ENCODE results near the gene RNASE13. TPM values are rescaled to one million over a fixed set of nuclear protein-coding genes. Genes with fewer than 3 reads are reported as not detected.

Gene RNASE13
- polyA plus RNA-seq, 1 of the 3 experiments (the other 2 are of a cell fraction), result not detected

DNA sequence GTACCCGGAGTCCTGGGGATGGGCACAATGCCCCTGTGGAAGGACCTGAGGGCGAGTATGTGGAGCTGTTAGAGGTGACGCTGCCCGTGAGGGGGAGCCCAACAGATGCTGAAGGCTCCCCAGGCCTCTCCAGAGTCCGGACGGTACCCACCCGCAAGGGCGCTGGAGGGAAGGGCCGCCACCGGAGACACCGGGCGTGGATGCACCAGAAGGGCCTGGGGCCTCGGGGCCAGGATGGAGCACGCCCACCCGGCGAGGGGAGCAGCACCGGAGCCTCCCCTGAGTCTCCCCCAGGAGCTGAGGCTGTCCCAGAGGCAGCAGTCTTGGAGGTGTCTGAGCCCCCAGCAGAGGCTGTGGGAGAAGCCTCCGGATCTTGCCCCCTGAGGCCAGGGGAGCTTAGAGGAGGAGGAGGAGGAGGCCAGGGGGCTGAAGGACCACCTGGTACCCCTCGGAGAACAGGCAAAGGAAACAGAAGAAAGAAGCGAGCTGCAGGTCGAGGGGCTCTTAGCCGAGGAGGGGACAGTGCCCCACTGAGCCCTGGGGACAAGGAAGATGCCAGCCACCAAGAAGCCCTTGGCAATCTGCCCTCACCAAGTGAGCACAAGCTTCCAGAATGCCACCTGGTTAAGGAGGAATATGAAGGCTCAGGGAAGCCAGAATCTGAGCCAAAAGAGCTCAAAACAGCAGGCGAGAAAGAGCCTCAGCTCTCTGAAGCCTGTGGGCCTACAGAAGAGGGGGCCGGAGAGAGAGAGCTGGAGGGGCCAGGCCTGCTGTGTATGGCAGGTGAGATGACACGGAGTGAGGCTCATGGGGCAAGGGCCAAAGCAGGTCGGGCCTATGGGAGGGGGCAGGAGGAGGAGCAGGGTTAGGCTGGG is 40.0 kb upstream of the RNASE13 start:
- ChIA-PET CTCF (interaction anchor here (1.2 to 13.2 kb wide), 4 partner anchors 14 to 60 kb away, joined by 5 to 296 read pairs (median 40); partner anchors contain the start of gene ZNF219), POLR2A (interaction anchor here (0.6 kb wide), 1 partner anchor 29 kb away, joined by 3 read pairs; no protein-coding TSS in a partner anchor)
- Histone ChIP-seq H3K4me3 (ENCODE audit: low read depth in 2 of 2, low read length in 1 of 2) (no peak overlapping the region), H3K79me2 (ENCODE audit: insufficient read depth) (peaks cover 51% of the 10 kb centered on the region), H3K9me2 (no peaks in the 10 kb centered on the region), H3K9ac (no peak overlapping the region), H2AFZ (ENCODE audit: low read depth) (no peak overlapping the region), H3K27ac (ENCODE audit: low read depth in 2 of 2, low read length in 1 of 2) (no peak overlapping the region; a peak in 1 of 4 replicates), H3F3A (replicated peaks; ENCODE audit: insufficient read depth) (peaks cover 20% of the 10 kb centered on the region), H3K4me1 (ENCODE audit: control insufficient read depth in 1 of 2, insufficient read depth in 2 of 2, low read depth in 1 of 2, low read length in 1 of 2) (peaks cover 14 to 25% of the 10 kb centered on the region in 2 experiments), H3K27me3 (ENCODE audit: insufficient read depth) (no peaks in the 10 kb centered on the region), H3K9me3 (no peaks in the 10 kb centered on the region), H3K4me2 (no peak overlapping the region), H4K20me1 (ENCODE audit: insufficient read depth) (0 out of 2 replicates have a peak, but pooled peaks cover 8% of the 10 kb centered on the region), H3K36me3 (replicated peaks in 1 of 2; ENCODE audit: control insufficient read depth in 1 of 2, insufficient read depth in 2 of 2, low read length in 1 of 2) (peaks cover 56 to 70% of the 10 kb centered on the region in 2 experiments)
- WGBS (ENCODE audit: low lambda C conversion rate), result 96% methylated on average over 17 of the region's 26 CpGs
- TF ChIP-seq RFX5 (IDR thresholded peaks at IDR 0.05; ENCODE audit: low read length) (no peak), TEAD4 (IDR thresholded peaks at IDR 0.05; ENCODE audit: borderline replicate concordance, insufficient read depth) (no peak), MXI1 (IDR thresholded peaks at IDR 0.05; ENCODE audit: low read depth, low read length) (no peak), RCOR1 (IDR thresholded peaks at IDR 0.05; ENCODE audit: low read length) (no peak), FOSL2 (IDR thresholded peaks at IDR 0.05; ENCODE audit: borderline replicate concordance, low read depth) (no peak), YY1 (IDR thresholded peaks at IDR 0.05; ENCODE audit: low read depth) (no peak), JUND (IDR thresholded peaks at IDR 0.05) (no peak), NFIC (IDR thresholded peaks at IDR 0.05; ENCODE audit: borderline replicate concordance) (no peak), GATA2 (CRISPR knock-in tag; IDR thresholded peaks at IDR 0.05) (no peak), RAD21 (IDR thresholded peaks at IDR 0.05; ENCODE audit: low read length) (no peak), CHD2 (IDR thresholded peaks at IDR 0.05; ENCODE audit: low read length, partially characterized antibody) (no peak), EP300 (IDR thresholded peaks at IDR 0.05; ENCODE audit: borderline replicate concordance in 1 of 2, low read depth in 1 of 2, low read length in 1 of 2) (no peak), FOXM1 (IDR thresholded peaks at IDR 0.05; ENCODE audit: low read depth) (no peak)
- TF ChIP-seq, protein P1, sequence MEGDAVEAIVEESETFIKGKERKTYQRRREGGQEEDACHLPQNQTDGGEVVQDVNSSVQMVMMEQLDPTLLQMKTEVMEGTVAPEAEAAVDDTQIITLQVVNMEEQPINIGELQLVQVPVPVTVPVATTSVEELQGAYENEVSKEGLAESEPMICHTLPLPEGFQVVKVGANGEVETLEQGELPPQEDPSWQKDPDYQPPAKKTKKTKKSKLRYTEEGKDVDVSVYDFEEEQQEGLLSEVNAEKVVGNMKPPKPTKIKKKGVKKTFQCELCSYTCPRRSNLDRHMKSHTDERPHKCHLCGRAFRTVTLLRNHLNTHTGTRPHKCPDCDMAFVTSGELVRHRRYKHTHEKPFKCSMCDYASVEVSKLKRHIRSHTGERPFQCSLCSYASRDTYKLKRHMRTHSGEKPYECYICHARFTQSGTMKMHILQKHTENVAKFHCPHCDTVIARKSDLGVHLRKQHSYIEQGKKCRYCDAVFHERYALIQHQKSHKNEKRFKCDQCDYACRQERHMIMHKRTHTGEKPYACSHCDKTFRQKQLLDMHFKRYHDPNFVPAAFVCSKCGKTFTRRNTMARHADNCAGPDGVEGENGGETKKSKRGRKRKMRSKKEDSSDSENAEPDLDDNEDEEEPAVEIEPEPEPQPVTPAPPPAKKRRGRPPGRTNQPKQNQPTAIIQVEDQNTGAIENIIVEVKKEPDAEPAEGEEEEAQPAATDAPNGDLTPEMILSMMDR (IDR thresholded peaks at IDR 0.05), result no peak
- TF ChIP-seq, protein P2, sequence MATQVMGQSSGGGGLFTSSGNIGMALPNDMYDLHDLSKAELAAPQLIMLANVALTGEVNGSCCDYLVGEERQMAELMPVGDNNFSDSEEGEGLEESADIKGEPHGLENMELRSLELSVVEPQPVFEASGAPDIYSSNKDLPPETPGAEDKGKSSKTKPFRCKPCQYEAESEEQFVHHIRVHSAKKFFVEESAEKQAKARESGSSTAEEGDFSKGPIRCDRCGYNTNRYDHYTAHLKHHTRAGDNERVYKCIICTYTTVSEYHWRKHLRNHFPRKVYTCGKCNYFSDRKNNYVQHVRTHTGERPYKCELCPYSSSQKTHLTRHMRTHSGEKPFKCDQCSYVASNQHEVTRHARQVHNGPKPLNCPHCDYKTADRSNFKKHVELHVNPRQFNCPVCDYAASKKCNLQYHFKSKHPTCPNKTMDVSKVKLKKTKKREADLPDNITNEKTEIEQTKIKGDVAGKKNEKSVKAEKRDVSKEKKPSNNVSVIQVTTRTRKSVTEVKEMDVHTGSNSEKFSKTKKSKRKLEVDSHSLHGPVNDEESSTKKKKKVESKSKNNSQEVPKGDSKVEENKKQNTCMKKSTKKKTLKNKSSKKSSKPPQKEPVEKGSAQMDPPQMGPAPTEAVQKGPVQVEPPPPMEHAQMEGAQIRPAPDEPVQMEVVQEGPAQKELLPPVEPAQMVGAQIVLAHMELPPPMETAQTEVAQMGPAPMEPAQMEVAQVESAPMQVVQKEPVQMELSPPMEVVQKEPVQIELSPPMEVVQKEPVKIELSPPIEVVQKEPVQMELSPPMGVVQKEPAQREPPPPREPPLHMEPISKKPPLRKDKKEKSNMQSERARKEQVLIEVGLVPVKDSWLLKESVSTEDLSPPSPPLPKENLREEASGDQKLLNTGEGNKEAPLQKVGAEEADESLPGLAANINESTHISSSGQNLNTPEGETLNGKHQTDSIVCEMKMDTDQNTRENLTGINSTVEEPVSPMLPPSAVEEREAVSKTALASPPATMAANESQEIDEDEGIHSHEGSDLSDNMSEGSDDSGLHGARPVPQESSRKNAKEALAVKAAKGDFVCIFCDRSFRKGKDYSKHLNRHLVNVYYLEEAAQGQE (IDR thresholded peaks at IDR 0.05; ENCODE audit: low read depth, low read length), result no peak
- TF ChIP-seq, protein P3, sequence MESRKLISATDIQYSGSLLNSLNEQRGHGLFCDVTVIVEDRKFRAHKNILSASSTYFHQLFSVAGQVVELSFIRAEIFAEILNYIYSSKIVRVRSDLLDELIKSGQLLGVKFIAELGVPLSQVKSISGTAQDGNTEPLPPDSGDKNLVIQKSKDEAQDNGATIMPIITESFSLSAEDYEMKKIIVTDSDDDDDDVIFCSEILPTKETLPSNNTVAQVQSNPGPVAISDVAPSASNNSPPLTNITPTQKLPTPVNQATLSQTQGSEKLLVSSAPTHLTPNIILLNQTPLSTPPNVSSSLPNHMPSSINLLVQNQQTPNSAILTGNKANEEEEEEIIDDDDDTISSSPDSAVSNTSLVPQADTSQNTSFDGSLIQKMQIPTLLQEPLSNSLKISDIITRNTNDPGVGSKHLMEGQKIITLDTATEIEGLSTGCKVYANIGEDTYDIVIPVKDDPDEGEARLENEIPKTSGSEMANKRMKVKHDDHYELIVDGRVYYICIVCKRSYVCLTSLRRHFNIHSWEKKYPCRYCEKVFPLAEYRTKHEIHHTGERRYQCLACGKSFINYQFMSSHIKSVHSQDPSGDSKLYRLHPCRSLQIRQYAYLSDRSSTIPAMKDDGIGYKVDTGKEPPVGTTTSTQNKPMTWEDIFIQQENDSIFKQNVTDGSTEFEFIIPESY (IDR thresholded peaks at IDR 0.05; ENCODE audit: borderline replicate concordance, low read depth), result no peak
- no peak for DNase-seq
